ENCODE results near the gene GPRIN2. TPM values are rescaled to one million over a fixed set of nuclear protein-coding genes. Genes with fewer than 3 reads are reported as not detected.
"Not testable (repeated sequence)": the region's sequence is repeated elsewhere in the genome, so short reads cannot be mapped to it uniquely, and the experiment has no call there.

Gene GPRIN2
- total and polyA plus RNA-seq, 3 donors from 2014 or later: 4.3 to 5.7 (median 4.9) TPM

DNA sequence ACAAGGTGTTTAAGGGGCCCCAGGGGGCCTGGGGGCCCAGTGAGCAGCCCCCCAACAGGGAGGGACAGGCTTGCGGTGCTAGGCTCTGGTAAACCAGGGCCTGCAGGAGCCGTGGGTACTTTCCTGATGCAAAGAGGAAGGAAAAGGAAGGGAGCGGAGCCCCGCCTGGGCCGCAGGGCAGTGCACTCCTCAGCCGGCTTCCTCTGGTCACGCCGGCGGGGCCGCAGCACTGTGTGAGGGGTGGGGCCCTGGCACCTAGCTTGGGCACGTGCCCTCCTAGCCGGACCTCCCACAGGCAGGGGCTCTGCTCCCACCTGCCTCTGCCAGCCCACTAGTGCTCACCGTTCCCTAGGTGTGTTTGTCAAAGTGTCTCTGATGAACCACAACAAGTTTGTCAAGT is 28.8 kb upstream of the GPRIN2 start:
- H3K9me3 ChIP-seq; H3K4me1 ChIP-seq; H3K4me3 ChIP-seq; H3K27me3 ChIP-seq; intact Hi-C loops (cut with DNase I; ENCODE audit: low total_unique reads); DNase-seq; H3K36me3 ChIP-seq (ENCODE audit: low read depth, missing control alignments); H3K27ac ChIP-seq: not testable (repeated sequence)
- no CpG with 5 or more reads among the region's 13 CpGs for WGBS, 2 donors

DNA sequence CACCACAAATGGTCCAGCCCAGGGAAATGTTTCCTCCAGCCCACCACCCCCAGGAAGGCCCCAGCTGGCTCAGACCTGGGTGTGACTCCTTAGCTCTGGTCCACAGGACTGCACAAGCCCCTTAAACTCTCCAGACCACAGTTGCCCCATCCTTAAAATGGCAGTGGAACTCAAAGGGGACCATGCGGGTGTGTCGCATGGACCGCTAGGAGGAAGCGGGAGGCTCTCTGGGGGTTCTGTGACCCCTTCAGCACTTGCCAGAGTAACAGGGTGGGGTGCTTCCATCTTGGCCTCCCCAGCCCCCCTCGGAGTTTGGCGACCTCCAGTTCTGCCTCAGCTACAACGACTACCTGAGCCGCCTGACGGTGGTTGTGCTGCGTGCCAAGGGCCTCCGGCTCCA is 27.7 kb upstream of the GPRIN2 start:
- H3K27me3 ChIP-seq; DNase-seq; H3K4me3 ChIP-seq; H3K36me3 ChIP-seq (ENCODE audit: low read depth, missing control alignments); H3K27ac ChIP-seq; H3K9me3 ChIP-seq; H3K4me1 ChIP-seq; intact Hi-C loops (cut with DNase I; ENCODE audit: low total_unique reads): not testable (repeated sequence)
- 100% methylated on average over 4 of the region's 11 CpGs; no CpG with 5 or more reads in 1 of the 2 donors for WGBS, 2 donors

DNA sequence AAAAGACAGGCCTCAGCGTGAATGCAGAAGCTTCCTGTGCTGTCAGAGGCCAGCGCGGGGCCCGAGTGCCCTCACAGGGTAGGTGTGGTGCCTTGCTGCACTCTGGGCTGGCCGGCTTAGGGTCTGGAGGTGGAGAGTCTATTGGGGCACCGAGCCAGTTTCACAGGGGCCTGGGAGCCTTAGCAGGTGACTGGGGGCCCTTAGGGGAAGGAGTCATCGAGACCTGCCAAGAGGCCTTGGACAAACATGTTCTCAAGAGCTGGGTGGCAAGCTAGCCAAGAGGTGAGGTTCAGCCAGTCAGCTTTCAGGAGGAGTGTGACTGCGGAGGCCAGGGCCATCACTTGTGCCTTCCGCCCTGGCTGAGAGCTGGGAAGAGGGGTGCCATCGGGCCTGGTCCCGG is 26.1 kb upstream of the GPRIN2 start:
- intact Hi-C loops (cut with DNase I; ENCODE audit: low total_unique reads); H3K27me3 ChIP-seq; H3K4me3 ChIP-seq; H3K9me3 ChIP-seq; H3K36me3 ChIP-seq (ENCODE audit: low read depth, missing control alignments); H3K4me1 ChIP-seq; H3K27ac ChIP-seq; DNase-seq: not testable (repeated sequence)
- WGBS, 2 donors: no CpG with 5 or more reads among the region's 11 CpGs

DNA sequence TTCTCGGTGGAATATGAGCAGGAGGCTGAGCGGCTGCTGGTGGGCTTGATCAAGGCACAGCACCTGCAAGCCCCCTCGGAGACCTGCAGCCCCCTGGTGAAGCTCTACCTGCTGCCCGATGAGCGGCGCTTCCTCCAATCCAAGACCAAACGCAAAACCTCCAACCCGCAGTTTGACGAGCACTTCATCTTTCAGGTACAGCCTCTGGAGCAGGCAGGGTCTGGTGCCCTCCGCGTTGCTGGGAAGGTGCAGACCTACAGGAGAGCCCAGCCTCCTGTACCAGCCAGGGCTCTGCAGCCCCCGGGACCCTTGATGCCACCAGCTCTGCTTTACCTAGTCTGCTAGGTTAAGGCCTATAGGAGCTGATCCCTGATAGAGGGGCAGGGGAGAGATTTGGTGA is 25.5 kb upstream of the GPRIN2 start:
- H3K27me3 ChIP-seq; H3K27ac ChIP-seq; DNase-seq; intact Hi-C loops (cut with DNase I; ENCODE audit: low total_unique reads); H3K4me1 ChIP-seq; H3K4me3 ChIP-seq; H3K9me3 ChIP-seq; H3K36me3 ChIP-seq (ENCODE audit: low read depth, missing control alignments): not testable (repeated sequence)
- 95% methylated on average over 8 of the region's 12 CpGs; no CpG with 5 or more reads in 1 of the 2 donors for WGBS, 2 donors

DNA sequence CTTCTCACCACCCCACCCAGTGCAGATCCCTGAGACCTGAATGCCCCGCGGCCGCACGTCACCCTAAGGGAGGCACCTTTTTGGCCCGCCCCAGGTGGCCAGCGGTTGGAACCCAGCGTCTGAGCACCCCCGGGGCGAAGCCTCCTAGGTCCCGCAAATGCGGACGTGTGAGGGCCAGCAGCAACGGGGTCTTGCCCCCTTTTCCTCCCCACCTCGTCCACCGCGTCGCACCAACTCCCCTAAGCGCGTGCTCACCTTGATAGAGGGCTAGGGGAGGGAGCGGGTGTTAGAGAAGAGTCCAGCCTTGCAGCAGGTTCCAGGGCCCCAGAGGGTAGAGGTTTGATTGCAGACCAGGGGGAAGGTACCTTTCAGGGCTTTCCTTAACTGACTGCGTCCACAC is 22.9 kb upstream of the GPRIN2 start:
- 25% methylated on average over 14 of the region's 21 CpGs; no CpG with 5 or more reads in 1 of the 2 donors for WGBS, 2 donors
- H3K36me3 ChIP-seq (ENCODE audit: low read depth, missing control alignments); intact Hi-C loops (cut with DNase I; ENCODE audit: low total_unique reads); H3K27ac ChIP-seq; H3K4me1 ChIP-seq; DNase-seq; H3K9me3 ChIP-seq; H3K27me3 ChIP-seq; H3K4me3 ChIP-seq: not testable (repeated sequence)

DNA sequence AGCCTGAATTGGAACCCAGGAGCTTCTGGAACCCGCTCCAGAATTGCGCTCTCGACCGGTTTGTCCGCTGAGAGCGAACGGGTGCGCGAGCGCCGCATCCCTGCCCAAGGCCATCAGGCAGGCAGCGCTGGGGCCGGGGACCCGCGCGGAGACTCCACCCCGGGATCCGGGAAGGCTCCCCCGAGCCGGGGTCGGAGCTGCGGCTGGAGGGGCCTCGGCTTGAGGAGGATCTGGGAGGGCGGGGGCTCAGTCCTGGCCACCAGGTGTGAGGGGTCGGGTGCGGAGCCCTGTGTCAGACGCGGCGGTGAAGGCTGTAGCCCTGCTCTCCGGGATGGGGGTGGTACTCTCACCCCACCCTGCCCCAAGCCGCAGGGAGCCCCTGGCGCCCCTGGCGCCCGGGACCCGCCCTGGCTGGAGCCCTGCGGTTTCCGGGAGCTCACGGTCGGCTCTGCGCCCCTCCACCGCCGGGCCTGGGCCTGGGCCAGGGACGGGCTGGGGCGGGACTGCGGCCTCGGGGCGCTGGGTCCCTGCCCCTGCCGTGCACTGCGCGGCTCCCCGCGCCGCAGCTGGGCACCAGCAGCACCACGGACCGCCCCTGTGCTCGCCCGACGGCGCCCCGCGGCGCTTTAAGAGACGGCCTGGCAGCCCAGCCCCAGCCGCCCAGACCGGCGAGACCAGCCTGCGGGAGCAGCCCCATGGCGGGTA is 22.2 kb upstream of the GPRIN2 start, which contains the start of gene SYT15:
Gene SYT15 (plus strand): TSS at position 655 of the 705 bp plus-strand sequence. CDS start 41 bp downstream, at position 696.
- H3K9me3 ChIP-seq; H3K4me1 ChIP-seq; H3K4me3 ChIP-seq; DNase-seq; H3K27ac ChIP-seq; intact Hi-C loops (cut with DNase I; ENCODE audit: low total_unique reads); H3K27me3 ChIP-seq; H3K36me3 ChIP-seq (ENCODE audit: low read depth, missing control alignments): not testable (repeated sequence)
- WGBS, 2 donors: 5% methylated on average over 15 of the region's 68 CpGs; no CpG with 5 or more reads in 1 of the 2 donors

DNA sequence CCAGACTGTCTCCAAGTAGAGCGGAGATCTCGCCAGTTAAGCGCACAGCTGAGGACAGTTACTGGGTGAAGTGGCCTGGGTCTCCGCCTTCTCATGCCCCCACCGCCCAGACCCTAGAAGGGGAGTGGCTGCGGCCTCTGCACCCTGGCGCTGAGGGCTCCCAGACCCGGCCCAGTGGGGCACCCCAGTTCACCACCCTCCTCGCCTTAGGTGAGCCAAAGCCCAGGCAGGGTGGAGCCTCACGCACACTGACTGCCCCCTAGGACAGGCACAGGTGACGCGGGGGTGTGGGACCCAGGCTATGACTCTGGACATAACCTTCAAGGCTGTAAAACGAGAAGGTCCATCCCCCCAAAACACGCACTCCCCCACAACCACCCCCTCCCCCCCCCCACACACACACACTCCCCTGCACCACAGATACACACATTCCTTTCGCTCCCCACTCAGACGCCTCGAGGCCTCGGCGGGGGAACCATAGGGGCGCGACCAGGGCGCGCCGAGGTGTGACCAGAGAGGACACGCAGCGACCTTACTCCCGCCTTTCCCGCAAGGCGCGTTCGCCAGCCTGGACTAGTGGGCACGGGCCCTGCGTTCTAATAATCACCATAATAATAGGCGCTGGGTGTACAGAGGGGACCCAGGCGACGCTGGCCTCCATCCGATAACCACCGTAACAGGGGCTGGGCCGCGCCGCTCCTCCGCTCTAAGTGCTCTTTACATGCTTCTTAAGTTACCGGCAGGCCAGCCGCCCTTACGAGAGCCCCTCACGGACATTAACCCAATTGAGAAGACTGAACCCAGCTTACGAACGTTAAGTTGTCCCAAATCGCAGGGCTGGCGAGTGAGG is 21.4 kb upstream of the GPRIN2 start:
- WGBS, 2 donors: 32% methylated on average over 20 of the region's 50 CpGs; no CpG with 5 or more reads in 1 of the 2 donors
- intact Hi-C loops (cut with DNase I; ENCODE audit: low total_unique reads); H3K4me3 ChIP-seq; H3K36me3 ChIP-seq (ENCODE audit: low read depth, missing control alignments); H3K4me1 ChIP-seq; H3K27me3 ChIP-seq; H3K9me3 ChIP-seq; DNase-seq; H3K27ac ChIP-seq: not testable (repeated sequence)

DNA sequence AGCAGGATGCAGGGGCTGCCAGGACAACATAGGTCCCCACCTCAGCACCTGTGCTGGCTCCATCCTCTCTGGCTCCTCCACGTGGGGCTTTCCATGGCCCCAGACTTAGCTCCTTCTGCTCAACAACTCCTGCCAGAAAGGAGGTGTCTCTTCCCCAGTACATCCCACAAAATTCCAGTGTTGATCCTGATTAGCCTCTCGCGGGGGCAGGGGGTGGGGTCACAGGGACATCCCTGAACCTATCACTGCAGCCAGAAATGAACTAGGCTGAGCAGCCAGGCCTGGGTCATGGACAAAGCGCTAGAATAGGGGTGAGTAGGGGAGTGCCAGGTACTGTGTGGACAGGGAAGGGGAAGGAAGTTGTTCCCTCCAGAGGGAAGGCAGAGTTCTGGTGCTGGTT is 17.4 kb upstream of the GPRIN2 start:
- H3K9me3 ChIP-seq; H3K36me3 ChIP-seq (ENCODE audit: low read depth, missing control alignments); H3K27me3 ChIP-seq; H3K4me1 ChIP-seq; H3K4me3 ChIP-seq; H3K27ac ChIP-seq; intact Hi-C loops (cut with DNase I; ENCODE audit: low total_unique reads); DNase-seq: not testable (repeated sequence)
- WGBS, 2 donors: 25 to 61% methylated on average over 2 to 3 of the region's 4 CpGs

DNA sequence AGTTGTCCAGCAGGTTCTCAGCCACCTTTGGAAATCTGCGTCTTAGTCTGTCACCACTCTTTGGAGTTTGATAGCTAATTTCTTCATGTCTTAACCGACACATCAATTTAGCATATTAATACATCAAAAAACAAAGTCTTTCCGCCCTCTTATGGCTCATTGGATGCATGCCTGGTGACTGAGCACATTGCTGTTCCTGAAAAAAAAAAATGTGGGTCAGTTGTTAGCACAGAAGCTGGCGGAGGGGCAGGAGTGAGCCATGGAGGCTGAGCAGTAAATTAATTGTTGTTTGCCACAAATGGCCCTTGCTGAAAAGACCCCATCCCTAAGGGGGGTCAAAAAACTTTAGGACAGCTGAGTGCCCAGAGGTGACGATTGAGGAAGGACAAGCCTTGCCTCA is 16.9 kb upstream of the GPRIN2 start:
- H3K27ac ChIP-seq; H3K27me3 ChIP-seq; intact Hi-C loops (cut with DNase I; ENCODE audit: low total_unique reads); H3K36me3 ChIP-seq (ENCODE audit: low read depth, missing control alignments); DNase-seq; H3K4me1 ChIP-seq; H3K4me3 ChIP-seq; H3K9me3 ChIP-seq: not testable (repeated sequence)
- 55 to 82% methylated on average over 3 to 5 of the region's 5 CpGs for WGBS, 2 donors

DNA sequence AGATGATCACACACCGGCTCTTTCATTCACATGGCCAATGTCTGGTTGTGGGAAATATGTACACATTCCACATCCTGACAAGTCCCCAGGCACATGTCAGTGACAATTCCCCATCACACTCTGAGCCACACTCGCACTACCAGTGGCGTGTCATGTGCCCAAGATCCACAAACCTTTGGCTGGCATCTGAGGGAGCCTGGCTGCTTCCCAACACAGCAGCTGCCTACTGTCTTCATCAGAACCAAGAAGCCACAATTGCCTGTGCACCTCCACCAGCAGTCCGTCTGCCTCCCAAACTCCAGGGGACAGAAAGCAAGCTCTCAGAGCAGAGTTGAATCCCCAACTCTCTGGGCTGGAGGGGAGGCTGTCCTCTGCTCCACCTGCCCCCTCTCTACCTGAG is 16.3 kb upstream of the GPRIN2 start:
- H3K9me3 ChIP-seq; DNase-seq; H3K36me3 ChIP-seq (ENCODE audit: low read depth, missing control alignments); H3K27me3 ChIP-seq; intact Hi-C loops (cut with DNase I; ENCODE audit: low total_unique reads); H3K4me3 ChIP-seq; H3K4me1 ChIP-seq; H3K27ac ChIP-seq: not testable (repeated sequence)
- WGBS, 2 donors: 67% methylated on average over 3 of the region's 4 CpGs; no CpG with 5 or more reads in 1 of the 2 donors

DNA sequence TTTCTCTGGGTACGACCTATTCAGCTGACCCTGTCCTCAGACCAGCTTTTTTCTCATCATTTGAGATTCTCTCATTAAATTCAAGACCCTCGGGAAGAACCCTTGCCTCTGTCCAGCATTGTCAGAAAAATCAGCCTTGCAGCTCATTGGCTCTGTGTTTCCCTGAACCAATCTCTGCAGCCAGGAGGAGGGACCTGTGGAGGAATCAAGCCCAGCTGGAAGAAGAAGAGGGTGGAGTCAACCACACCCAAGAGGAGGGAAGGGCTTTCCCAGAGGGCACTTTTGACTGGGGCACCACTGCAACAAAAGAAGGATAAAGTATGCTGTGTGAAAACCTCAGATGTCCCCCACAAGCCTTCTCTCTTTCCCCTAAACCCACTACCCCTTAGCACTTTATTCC is 14.2 kb upstream of the GPRIN2 start:
- H3K4me1 ChIP-seq; H3K27ac ChIP-seq; H3K27me3 ChIP-seq; H3K36me3 ChIP-seq (ENCODE audit: low read depth, missing control alignments); H3K9me3 ChIP-seq; DNase-seq; H3K4me3 ChIP-seq; intact Hi-C loops (cut with DNase I; ENCODE audit: low total_unique reads): not testable (repeated sequence)
- no CpG with 5 or more reads among the region's 2 CpGs for WGBS, 2 donors

DNA sequence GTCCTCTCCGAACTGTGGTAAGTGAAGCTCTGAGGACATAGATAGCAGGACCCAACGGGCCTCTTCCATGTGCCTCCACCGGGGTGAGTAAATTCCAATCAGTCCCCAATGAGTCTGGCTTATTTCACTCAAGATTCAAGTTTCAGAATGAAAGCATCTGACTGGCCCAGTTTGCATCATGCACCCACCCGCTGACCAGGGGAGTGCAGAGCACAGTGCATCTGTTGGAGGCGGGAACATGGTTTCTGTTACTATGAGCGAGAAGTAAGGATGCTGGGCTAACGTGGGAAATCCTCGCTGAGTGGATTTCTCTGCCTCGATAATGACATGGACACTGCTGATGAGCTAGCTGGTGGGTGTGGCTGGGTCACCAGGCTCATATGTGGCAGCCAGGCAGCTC is 10.7 kb upstream of the GPRIN2 start:
- H3K4me1 ChIP-seq; intact Hi-C loops (cut with DNase I; ENCODE audit: low total_unique reads); H3K4me3 ChIP-seq; H3K27ac ChIP-seq; H3K9me3 ChIP-seq; H3K36me3 ChIP-seq (ENCODE audit: low read depth, missing control alignments); H3K27me3 ChIP-seq; DNase-seq: not testable (repeated sequence)
- 90% methylated on average over 4 of the region's 9 CpGs; no CpG with 5 or more reads in 1 of the 2 donors for WGBS, 2 donors

Measured in testis (tissue), 3 donors.